Measurements from ENCODE around the gene EMILIN1. TPM values are rescaled to one million over a fixed set of nuclear protein-coding genes. Genes with fewer than 3 reads are reported as not detected.
A peak's percentile ranks its signal among the peaks of the same experiment; 100 is the strongest.

The EMILIN1 gene
- total RNA-seq, 1 experiment from 2014 or later: 1.2 TPM

- Histone ChIP-seq H4K8ac (replicated peaks; ENCODE audit: insufficient read length, low read depth, low read length) (no peak overlapping the region), H4K20me1 (ENCODE audit: control insufficient read depth, insufficient read depth, insufficient read length) (no peaks in the 10 kb centered on the region), H3T11ph (ENCODE audit: low read length) (no peak overlapping the region), H3K27ac (ENCODE audit: insufficient read length, low read depth, low read length) (no peak overlapping the region), H3K4me2 (ENCODE audit: insufficient read depth, insufficient read length, low read length) (no peak overlapping the region), H3K4ac (ENCODE audit: low read depth, low read length) (no peak overlapping the region), H4K91ac (ENCODE audit: insufficient read length, low read depth, low read length) (no peak overlapping the region), H2BK5ac (ENCODE audit: insufficient read length, low read length) (no peak overlapping the region), H3K14ac (ENCODE audit: insufficient read depth, low read length) (no peak overlapping the region), H3K79me1 (ENCODE audit: insufficient read depth, low read depth, low read length, poor library complexity, severe bottlenecking) (no peaks in the 10 kb centered on the region), H3K27me3 (ENCODE audit: insufficient read depth, low read length) (no peaks in the 10 kb centered on the region), H2BK20ac (ENCODE audit: low read depth, low read length, poor library complexity, severe bottlenecking) (no peak overlapping the region), H2AK5ac (ENCODE audit: insufficient read length, low read length) (no peak overlapping the region), H3K79me2 (ENCODE audit: insufficient read depth, low read length) (no peaks in the 10 kb centered on the region), H3K18ac (ENCODE audit: insufficient read length, low read depth, low read length) (no peak overlapping the region), H2BK12ac (ENCODE audit: insufficient read length, low read depth, low read length) (no peak overlapping the region), H2BK120ac (ENCODE audit: low read depth, low read length, poor library complexity, severe bottlenecking) (no peak overlapping the region), H2AFZ (ENCODE audit: low read length) (no peak overlapping the region), H3K9me3 (ENCODE audit: control insufficient read depth, low read depth, low read length) (no peaks in the 10 kb centered on the region), H3K23me2 (ENCODE audit: insufficient read length, low read depth, low read length, poor library complexity, severe bottlenecking) (no peaks in the 10 kb centered on the region), H2BK15ac (ENCODE audit: low read depth, low read length) (no peak overlapping the region), H3K56ac (ENCODE audit: insufficient read length, low read depth, low read length) (no peak overlapping the region), H3K9ac (ENCODE audit: extremely low read depth, insufficient read length, low read length) (no peak overlapping the region), H4K5ac (ENCODE audit: insufficient read length, low read depth, low read length) (no peak overlapping the region), H3K4me1 (ENCODE audit: insufficient read depth, low read length) (no peaks in the 10 kb centered on the region), H3K23ac (ENCODE audit: insufficient read length, low read depth, low read length) (no peak overlapping the region)
- no peak overlapping the region for H3K4me3 Mint-ChIP-seq
- peak overlapping the region in 1 of 3 experiments; percentile 67; a peak in 1 of 7 replicates for H3K27ac Mint-ChIP-seq
- no peak for DNase-seq
- TF ChIP-seq CTCF (conservative IDR thresholded peaks at IDR 0.05): no peak
- H3K4me1 Mint-ChIP-seq: peaks cover 0 to 5% of the 10 kb centered on the region in 2 experiments; a peak in 1 of 4 replicates
- H3K27me3 Mint-ChIP-seq (ENCODE audit: low read depth): no peaks in the 10 kb centered on the region
- H3K36me3 Mint-ChIP-seq (ENCODE audit: insufficient read depth in 1 of 3, low read depth in 3 of 3): peaks cover 20 to 78% (median 73%) of the 10 kb centered on the region in 3 experiments
- WGBS (ENCODE audit: extremely low coverage, insufficient read length, low lambda C conversion rate): no CpG with 5 or more reads among the region's 7 CpGs
- no peaks in the 10 kb centered on the region for H3K9me3 Mint-ChIP-seq
Measured at GRCh38 chr2:27039871-27040270, 38.5 kb upstream of the EMILIN1 start.

All from H9 (cell line).